Measurements from ENCODE around the gene PIEZO2.

The PIEZO2 gene

DNA sequence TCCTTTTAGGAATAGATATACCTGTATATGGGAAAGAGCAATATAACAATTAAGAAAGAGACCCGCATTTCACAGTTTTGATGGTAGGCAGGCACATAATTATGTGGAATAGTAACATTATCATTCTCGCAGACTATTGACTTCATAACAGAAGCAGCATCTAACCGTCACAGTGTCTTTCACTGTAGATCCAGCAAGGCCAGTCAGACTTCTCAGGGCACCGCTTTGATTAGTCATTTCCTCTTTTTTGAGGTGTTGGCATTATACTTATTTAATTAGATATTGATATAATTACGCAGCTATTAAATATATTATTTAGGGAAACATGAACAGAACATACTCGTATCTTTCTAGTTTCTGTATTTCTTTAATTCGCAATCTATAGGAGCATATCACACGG is 447.2 kb downstream of the PIEZO2 start:
- H3K4me1 Mint-ChIP-seq, result no peaks in the 10 kb centered on the region
- no peaks in the 10 kb centered on the region for H3K36me3 Mint-ChIP-seq
- no peak overlapping the region for H3K27ac Mint-ChIP-seq
- peaks cover 4% of the 10 kb centered on the region for H3K27me3 Mint-ChIP-seq
- no peak for DNase-seq
- CTCF ChIA-PET, result no interaction called here
- no peak overlapping the region for H3K4me3 Mint-ChIP-seq
- H3K9me3 Mint-ChIP-seq, result no peaks in the 10 kb centered on the region

DNA sequence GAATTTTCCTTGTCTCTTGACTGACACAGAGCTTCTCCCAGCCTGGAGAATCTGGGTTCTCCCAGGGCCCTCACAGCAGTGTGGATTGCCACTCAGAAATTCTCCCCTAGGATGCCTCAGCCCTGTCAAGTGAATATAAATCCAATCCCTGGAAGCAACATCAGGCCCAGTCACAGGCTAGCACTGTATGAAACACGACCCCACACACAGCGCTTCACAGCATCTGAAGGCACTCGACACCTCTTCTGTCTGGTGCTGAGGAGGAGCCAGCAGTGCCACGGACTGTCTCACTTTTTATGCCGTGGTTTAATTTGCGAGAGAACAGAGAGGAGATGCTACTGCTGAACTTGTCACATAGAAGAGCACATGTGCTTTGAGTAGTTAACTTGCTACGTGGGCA is 459.0 kb downstream of the PIEZO2 start:
- Mint-ChIP-seq H3K27ac (no peak overlapping the region), H3K36me3 (no peaks in the 10 kb centered on the region), H3K9me3 (no peaks in the 10 kb centered on the region), H3K4me1 (no peaks in the 10 kb centered on the region), H3K4me3 (no peak overlapping the region), H3K27me3 (no peaks in the 10 kb centered on the region)
- no peak for DNase-seq
- CTCF ChIA-PET, result no interaction called here

GRCh38 chr18:10690035-10690329 is 459.4 kb downstream of the PIEZO2 start:
- Mint-ChIP-seq H3K36me3 (no peaks in the 10 kb centered on the region), H3K27ac (no peak overlapping the region), H3K4me1 (no peaks in the 10 kb centered on the region), H3K4me3 (no peak overlapping the region), H3K27me3 (no peaks in the 10 kb centered on the region), H3K9me3 (no peaks in the 10 kb centered on the region)
- DNase-seq, result no peak
- CTCF ChIA-PET, result no interaction called here

DNA sequence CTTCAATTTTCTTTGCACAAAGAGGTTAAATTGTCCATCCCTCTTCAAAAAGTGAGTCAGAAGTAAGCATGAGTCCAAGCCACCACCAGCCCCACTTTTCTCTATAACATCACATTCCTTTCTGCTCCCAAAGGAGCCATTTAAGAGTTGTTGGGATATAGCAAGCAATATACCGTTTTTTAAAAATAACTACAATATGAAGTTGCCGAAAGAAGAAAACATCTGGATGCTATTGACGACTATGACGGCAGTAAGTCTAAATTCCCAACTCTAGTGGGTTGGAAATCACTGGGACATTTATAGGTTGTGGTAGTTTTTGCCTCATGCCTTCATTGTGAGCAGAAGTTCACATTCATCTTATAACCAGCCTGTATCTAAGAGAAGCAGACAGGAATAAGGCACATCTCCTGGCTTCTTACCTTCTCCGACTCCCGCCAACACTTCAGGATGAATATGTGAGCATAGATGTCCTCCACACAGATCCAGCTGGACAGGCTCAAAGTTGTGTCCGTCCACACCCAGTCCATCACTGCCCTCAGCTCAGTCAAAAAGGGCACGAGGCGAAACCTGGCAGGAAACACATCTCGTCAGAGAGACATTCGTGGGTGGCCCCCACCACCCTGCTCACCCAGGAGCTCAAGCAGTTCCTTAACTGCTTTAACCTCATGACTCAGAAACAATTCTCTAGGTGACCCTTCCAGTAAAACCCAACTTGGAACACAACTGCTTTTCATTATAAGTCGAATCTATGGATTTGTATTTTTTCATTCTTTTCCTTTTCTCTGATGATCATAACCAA is 459.9 kb downstream of the PIEZO2 start:
- no peak overlapping the region for H3K4me3 Mint-ChIP-seq
- H3K9me3 Mint-ChIP-seq, result no peaks in the 10 kb centered on the region
- CTCF ChIA-PET, result no interaction called here
- no peaks in the 10 kb centered on the region for H3K36me3 Mint-ChIP-seq
- no peaks in the 10 kb centered on the region for H3K27me3 Mint-ChIP-seq
- H3K27ac Mint-ChIP-seq, result no peak overlapping the region
- no peaks in the 10 kb centered on the region for H3K4me1 Mint-ChIP-seq
- no peak for DNase-seq

- no peak overlapping the region for H3K4me3 Mint-ChIP-seq
- H3K27ac Mint-ChIP-seq, result no peak overlapping the region
- CTCF ChIA-PET, result no interaction called here
- no peaks in the 10 kb centered on the region for H3K36me3 Mint-ChIP-seq
- H3K27me3 Mint-ChIP-seq, result no peaks in the 10 kb centered on the region
- no peak for DNase-seq
- no peaks in the 10 kb centered on the region for H3K4me1 Mint-ChIP-seq
- no peaks in the 10 kb centered on the region for H3K9me3 Mint-ChIP-seq
Measured at GRCh38 chr18:10688766-10689165, 460.6 kb downstream of the PIEZO2 start.

DNA sequence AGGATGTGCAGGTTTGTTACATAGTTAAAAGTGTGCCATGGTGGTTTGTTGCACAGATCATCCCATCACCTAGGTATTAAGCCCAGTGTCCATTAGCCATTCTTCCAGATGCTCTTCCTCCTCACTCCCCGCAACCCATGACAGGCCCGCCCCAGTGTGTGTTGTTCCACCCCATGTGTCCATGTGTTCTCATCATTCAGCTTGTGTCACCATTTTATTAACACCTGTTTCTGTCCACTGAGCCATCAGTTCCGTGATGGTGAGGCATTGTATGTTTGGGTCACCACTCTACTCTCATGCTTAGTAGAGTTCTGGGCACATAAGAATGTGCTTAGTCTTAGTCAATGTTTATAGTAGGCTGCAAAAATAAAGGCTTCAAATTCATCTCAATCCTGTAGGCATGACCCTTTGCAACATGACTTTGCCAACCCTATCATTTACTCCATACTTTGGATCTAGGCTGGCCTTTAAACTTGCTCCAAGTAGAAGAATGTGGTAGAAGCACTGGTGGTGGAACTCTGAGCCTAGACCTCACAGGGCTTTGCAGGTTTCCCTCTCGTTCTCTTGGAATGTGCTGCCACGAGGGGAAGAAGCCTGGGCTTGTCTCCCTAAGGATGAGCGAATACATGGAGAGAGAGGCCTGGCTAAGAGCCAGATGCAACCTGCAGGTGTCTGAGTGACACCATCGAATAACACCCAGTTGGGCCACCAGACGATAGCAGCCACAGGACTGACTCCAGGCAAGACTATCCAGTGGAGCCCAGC is 462.0 kb downstream of the PIEZO2 start:
- H3K27ac Mint-ChIP-seq, result no peak overlapping the region
- H3K4me3 Mint-ChIP-seq, result no peak overlapping the region
- H3K4me1 Mint-ChIP-seq, result no peaks in the 10 kb centered on the region
- CTCF ChIA-PET, result no interaction called here
- no peak for DNase-seq
- no peaks in the 10 kb centered on the region for H3K36me3 Mint-ChIP-seq
- H3K9me3 Mint-ChIP-seq, result no peaks in the 10 kb centered on the region
- no peaks in the 10 kb centered on the region for H3K27me3 Mint-ChIP-seq

DNA sequence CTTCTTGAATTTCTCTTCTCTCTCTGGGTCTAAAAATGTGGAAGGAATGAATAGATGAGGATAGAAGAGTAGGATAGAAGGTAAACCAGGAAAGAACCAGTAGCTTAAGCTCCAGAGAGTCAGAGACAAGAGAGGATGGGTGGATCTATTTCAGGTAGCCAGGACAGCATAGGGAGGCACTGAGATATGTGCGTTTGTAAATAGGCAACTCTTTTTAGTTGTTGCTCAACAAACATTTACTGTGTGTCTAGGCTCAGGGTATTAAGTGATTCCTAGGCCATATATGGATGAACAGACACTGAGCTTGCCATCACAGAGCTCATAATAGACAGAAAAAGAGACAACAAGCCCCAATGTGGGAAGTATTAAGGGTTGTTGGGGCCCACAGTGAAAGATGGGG is 463.1 kb downstream of the PIEZO2 start:
- Mint-ChIP-seq H3K36me3 (no peaks in the 10 kb centered on the region), H3K4me1 (no peaks in the 10 kb centered on the region), H3K9me3 (no peaks in the 10 kb centered on the region), H3K27ac (no peak overlapping the region), H3K27me3 (no peaks in the 10 kb centered on the region), H3K4me3 (no peak overlapping the region)
- CTCF ChIA-PET, result no interaction called here
- DNase-seq, result no peak

- Mint-ChIP-seq H3K27ac (no peak overlapping the region), H3K9me3 (no peaks in the 10 kb centered on the region), H3K4me1 (no peaks in the 10 kb centered on the region), H3K4me3 (no peak overlapping the region), H3K36me3 (no peaks in the 10 kb centered on the region), H3K27me3 (no peaks in the 10 kb centered on the region)
- CTCF ChIA-PET, result no interaction called here
- no peak for DNase-seq
Measured at GRCh38 chr18:10685484-10685883, 463.9 kb downstream of the PIEZO2 start.

DNA sequence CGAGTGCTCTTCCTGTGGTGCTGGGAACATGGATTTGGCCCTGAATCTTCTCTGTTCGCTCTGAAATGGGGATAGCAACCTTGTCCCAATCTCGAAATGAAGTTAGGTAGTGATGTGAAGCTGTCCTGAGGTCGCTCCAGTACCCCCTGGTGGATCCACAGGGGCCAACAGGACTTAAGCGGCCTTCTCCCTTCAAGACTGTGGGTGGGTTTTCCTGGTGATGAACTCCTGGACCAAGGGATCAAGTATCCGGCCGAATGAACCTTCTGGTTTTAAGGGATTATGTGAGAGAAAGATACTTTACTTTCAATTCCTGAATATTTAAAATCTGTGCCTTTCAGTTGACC is 467.0 kb downstream of the PIEZO2 start:
- CTCF ChIA-PET, result no interaction called here
- no peak for DNase-seq
- no peaks in the 10 kb centered on the region for H3K9me3 Mint-ChIP-seq
- no peaks in the 10 kb centered on the region for H3K27me3 Mint-ChIP-seq
- H3K4me3 Mint-ChIP-seq, result no peak overlapping the region
- H3K27ac Mint-ChIP-seq, result no peak overlapping the region
- H3K4me1 Mint-ChIP-seq, result no peaks in the 10 kb centered on the region
- H3K36me3 Mint-ChIP-seq, result no peaks in the 10 kb centered on the region

DNA sequence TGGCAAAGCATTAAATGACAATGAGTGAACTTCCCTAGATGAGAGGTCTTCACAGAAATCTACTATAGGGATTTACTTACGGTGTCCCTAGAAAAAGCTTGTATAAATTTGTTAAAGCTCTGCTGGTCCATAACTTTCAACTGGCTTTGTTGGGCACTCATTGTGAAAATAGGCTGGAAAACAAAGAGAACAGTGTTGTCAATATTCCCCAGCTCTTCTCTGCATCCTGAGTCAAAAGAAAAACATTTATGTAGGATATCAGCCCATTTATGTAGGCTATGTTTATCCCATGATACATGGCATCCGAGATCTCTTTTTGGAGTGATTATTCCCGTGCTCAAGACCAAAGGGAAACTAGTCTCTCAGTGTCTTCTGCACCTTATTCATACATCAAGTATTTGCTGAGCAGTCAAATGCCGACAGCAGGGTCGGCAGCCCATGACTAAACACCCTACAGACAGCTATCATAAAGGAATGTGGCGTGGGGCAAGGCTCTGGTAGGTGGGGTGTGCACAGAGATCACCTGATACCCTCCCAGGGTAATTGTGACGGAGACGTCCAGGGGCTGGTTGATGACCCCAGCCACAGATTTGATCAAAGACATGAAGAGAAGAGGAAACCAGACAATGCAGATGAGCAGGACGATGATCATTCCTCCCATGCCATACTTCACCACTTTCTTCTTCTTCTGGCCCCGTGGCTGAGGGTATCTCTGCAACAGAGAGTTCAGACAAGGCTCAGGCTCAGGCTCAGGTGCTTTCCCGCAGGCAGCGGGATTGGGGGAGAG is 467.6 kb downstream of the PIEZO2 start:
- no peak for DNase-seq
- no peak overlapping the region for H3K4me3 Mint-ChIP-seq
- CTCF ChIA-PET, result no interaction called here
- no peaks in the 10 kb centered on the region for H3K27me3 Mint-ChIP-seq
- H3K36me3 Mint-ChIP-seq, result no peaks in the 10 kb centered on the region
- H3K4me1 Mint-ChIP-seq, result no peaks in the 10 kb centered on the region
- H3K27ac Mint-ChIP-seq, result no peak overlapping the region
- no peaks in the 10 kb centered on the region for H3K9me3 Mint-ChIP-seq

- no peaks in the 10 kb centered on the region for H3K27me3 Mint-ChIP-seq
- CTCF ChIA-PET, result no interaction called here
- H3K4me3 Mint-ChIP-seq, result no peak overlapping the region
- no peaks in the 10 kb centered on the region for H3K9me3 Mint-ChIP-seq
- H3K36me3 Mint-ChIP-seq, result no peaks in the 10 kb centered on the region
- no peaks in the 10 kb centered on the region for H3K4me1 Mint-ChIP-seq
- no peak overlapping the region for H3K27ac Mint-ChIP-seq
- DNase-seq, result no peak
Measured at GRCh38 chr18:10680271-10680596, 469.1 kb downstream of the PIEZO2 start.

DNA sequence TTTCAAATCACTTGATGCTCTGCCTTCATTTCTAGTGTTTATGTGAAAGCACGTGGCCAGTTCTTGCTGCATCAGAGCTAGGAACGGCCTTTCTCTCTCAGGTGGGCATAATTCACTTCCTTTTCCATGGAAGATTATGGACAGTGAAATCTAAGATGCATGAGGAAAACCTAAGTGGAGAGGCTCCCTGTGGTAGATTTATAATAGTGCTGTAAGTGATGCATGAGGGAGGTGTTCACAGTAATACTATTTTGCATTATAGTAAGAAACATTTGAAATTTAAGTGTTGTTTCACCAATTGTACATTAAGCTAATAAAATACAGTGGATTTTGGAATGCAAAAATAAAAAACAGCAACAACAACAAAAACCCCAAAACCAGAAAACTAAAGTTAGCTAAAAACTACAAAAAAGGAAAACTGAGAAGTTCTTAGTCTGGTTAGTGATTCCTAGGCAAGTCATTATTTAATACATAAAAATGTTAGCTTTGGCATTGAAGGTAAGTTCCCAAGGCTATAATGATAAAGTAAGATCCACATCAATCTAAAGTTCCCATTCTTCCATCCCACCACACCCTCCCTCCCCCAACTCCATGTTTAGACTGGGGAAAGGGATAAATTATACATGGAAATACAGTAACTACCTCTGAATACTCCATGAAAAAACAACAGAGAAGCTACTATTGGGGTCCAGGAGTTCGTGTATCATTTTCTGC is 469.7 kb downstream of the PIEZO2 start:
- CTCF ChIA-PET, result no interaction called here
- no peak for DNase-seq
- no peaks in the 10 kb centered on the region for H3K27me3 Mint-ChIP-seq
- H3K36me3 Mint-ChIP-seq, result no peaks in the 10 kb centered on the region
- no peak overlapping the region for H3K4me3 Mint-ChIP-seq
- no peaks in the 10 kb centered on the region for H3K9me3 Mint-ChIP-seq
- no peak overlapping the region for H3K27ac Mint-ChIP-seq
- no peaks in the 10 kb centered on the region for H3K4me1 Mint-ChIP-seq

- H3K36me3 Mint-ChIP-seq, result no peaks in the 10 kb centered on the region
- CTCF ChIA-PET, result interaction anchor here (1.1 kb wide), 1 partner anchor 12 kb away, joined by 5 read pairs; no protein-coding TSS in a partner anchor
- no peaks in the 10 kb centered on the region for H3K4me1 Mint-ChIP-seq
- H3K27me3 Mint-ChIP-seq, result peaks cover 3% of the 10 kb centered on the region
- H3K4me3 Mint-ChIP-seq, result no peak overlapping the region
- no peak overlapping the region for H3K27ac Mint-ChIP-seq
- no peak for DNase-seq
- no peaks in the 10 kb centered on the region for H3K9me3 Mint-ChIP-seq
Measured at GRCh38 chr18:10671441-10671840, 477.9 kb downstream of the PIEZO2 start.

DNA sequence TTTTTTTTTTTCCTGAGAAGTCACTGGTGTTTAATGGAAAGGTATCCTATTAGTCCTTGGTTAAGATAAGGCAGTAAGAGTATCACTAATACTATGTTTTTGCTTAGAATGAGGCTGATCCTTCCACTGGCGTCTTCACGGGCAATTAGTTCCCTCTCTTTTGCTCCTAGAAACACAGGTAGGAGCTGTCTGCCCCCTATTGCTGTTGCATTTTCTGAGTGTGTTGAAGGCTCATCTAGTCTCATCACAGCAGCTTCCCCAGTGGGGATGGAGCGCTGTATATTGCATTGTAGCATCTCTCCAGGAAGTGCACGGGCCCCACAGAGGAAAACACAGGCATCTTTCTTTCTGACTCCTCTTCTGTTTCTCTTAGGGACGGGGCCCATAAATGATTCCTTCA is 478.5 kb downstream of the PIEZO2 start:
- H3K27me3 Mint-ChIP-seq, result peaks cover 3% of the 10 kb centered on the region
- H3K36me3 Mint-ChIP-seq, result no peaks in the 10 kb centered on the region
- no peak for DNase-seq
- H3K27ac Mint-ChIP-seq, result no peak overlapping the region
- CTCF ChIA-PET, result interaction anchor here (0.7 to 1.1 kb wide), 2 partner anchors 11 to 883 kb away, joined by 3 to 5 read pairs; no protein-coding TSS in a partner anchor
- no peaks in the 10 kb centered on the region for H3K4me1 Mint-ChIP-seq
- no peaks in the 10 kb centered on the region for H3K9me3 Mint-ChIP-seq
- no peak overlapping the region for H3K4me3 Mint-ChIP-seq
